GM12878 (cell line): Measurements from ENCODE around the gene CAB39. TPM values are rescaled to one million over a fixed set of nuclear protein-coding genes. Genes with fewer than 3 reads are reported as not detected.
A peak's percentile ranks its signal among the peaks of the same experiment; 100 is the strongest.

Experiments
- ATAC-seq: fragments of 200-7000 bp; cut with Tn5 transposase; 3 replicates; pipeline ENCODE4 v1.9.1; 2020; ENCODE audit warnings: mild to moderate bottlenecking, moderate library complexity
- BruUV-seq: library from RNA; stranded (reverse); fragments of 400-500 nt; replicated peaks from 2 replicates; lab custom pipeline; 2021; lab: Mats Ljungman, UMichigan
- CTCF ChIA-PET: fragments of 300-600 bp; sonication (Branson Sonifier 250); formaldehyde crosslinking; extraction: SDS; loops from one replicate; lab custom pipeline; 2021; ENCODE audit warnings: inconsistent platforms; lab: Yijun Ruan, JAX
- POLR2A ChIA-PET: fragments of 350-600 bp; formaldehyde crosslinking; extraction: SDS; loops from one replicate; lab custom pipeline; 2021; ENCODE audit warnings: inconsistent platforms; lab: Charles Lee
- RAD21 ChIA-PET: fragments of 300-600 bp; sonication (Branson Sonifier 250); formaldehyde crosslinking; loops from one replicate; lab custom pipeline; 2023; ENCODE audit warnings: antibody characterized with exemption; ENCODE audit not compliant: unreplicated experiment; lab: Charles Lee
- SMC1A ChIA-PET: fragments of 300-600 bp; sonication (Branson Sonifier 250); formaldehyde crosslinking; loops from one replicate; lab custom pipeline; 2023; ENCODE audit not compliant: unreplicated experiment, uncharacterized antibody; lab: Charles Lee
- DNase-seq: peaks from one replicate; pipeline ENCODE4 v3.0.0-alpha.2; 2011; ENCODE audit warnings: low read depth, low spot score
- FAIRE-seq: peaks from 3 replicates; lab custom pipeline; 2011; peaks lifted over from hg19 to GRCh38; lab: Jason Lieb, UNC
- H2AFZ ChIP-seq: 2 replicates; pipeline ENCODE4 v1.6.0; 2011; ENCODE audit warnings: low read depth, low read length, control low read depth; ENCODE audit not compliant: control insufficient read depth
- H3K27ac ChIP-seq: 2 replicates; pipeline ENCODE4 v1.5.1; 2011; ENCODE audit warnings: control low read depth; ENCODE audit not compliant: control insufficient read depth, insufficient read depth
- H3K27me3 ChIP-seq, 2 experiments: replicated peaks in 1 of 2; 2 replicates each; pipeline versions ENCODE4 v1.6.0 to v1.6.1; 2011; ENCODE audit warnings: low read length in 1 of 2; ENCODE audit not compliant: control insufficient read depth in 2 of 2, insufficient read depth in 2 of 2
- H3K36me3 ChIP-seq, 2 experiments: 2 replicates each; pipeline ENCODE4 v1.5.1; 2011; ENCODE audit warnings: low read length in 1 of 2; ENCODE audit not compliant: control insufficient read depth in 2 of 2, insufficient read depth in 2 of 2
- H3K4me1 ChIP-seq: 2 replicates; pipeline ENCODE4 v1.6.1; 2011; ENCODE audit warnings: mild to moderate bottlenecking, low read length, moderate library complexity, mixed read lengths; ENCODE audit not compliant: control insufficient read depth, insufficient read depth
- H3K4me2 ChIP-seq: 2 replicates; pipeline ENCODE4 v1.6.0; 2011; ENCODE audit warnings: control low read depth; ENCODE audit not compliant: control insufficient read depth, insufficient read depth
- H3K4me3 ChIP-seq: fragments of 200-600 bp; sonication (generic); 2 replicates; pipeline ENCODE4 v1.5.1; 2016
- H3K79me2 ChIP-seq: 2 replicates; pipeline ENCODE4 v1.6.0; 2011; ENCODE audit warnings: low read length; ENCODE audit not compliant: control insufficient read depth, insufficient read depth
- H3K9ac ChIP-seq: 2 replicates; pipeline ENCODE4 v1.8.0; 2011; ENCODE audit warnings: low read length, control low read depth, mixed read lengths; ENCODE audit not compliant: control insufficient read depth, insufficient read depth
- H3K9me3 ChIP-seq: replicated peaks from 3 replicates; pipeline ENCODE4 v1.5.1; 2011; ENCODE audit warnings: mild to moderate bottlenecking, low read length; ENCODE audit not compliant: control insufficient read depth, insufficient read depth
- H4K20me1 ChIP-seq: 2 replicates; pipeline ENCODE4 v1.6.0; 2011; ENCODE audit not compliant: control insufficient read depth, insufficient read depth
- GATAD2B ChIP-seq: fragments of 450-650 bp; conservative IDR thresholded peaks from 2 replicates; pipeline ENCODE4 v1.6.1; 2017; ENCODE audit warnings: low read depth, mild to moderate bottlenecking, moderate library complexity
- SPI1 ChIP-seq: IDR thresholded peaks from 2 replicates; pipeline ENCODE4 v1.6.1; 2011; ENCODE audit warnings: low read depth, mild to moderate bottlenecking, low read length, moderate library complexity, borderline replicate concordance; ENCODE audit not compliant: insufficient read depth
- WGBS: methylation state at CpG from one replicate; pipeline ENCODE4 v1.1.6; 2016; ENCODE audit warnings: low lambda C conversion rate; ENCODE audit not compliant: insufficient replicate concordance, insufficient coverage; ENCODE audit errors: missing lambda C conversion rate; 5-methylcytosine and 5-hydroxymethylcytosine counted together
- in situ Hi-C: fragments of 300-500 bp; cut with MboI; formaldehyde crosslinking; loops from 9 replicates; pipeline ENCODE4 v1.14.3; 2018; ENCODE audit warnings: mixed read lengths
- intact Hi-C: fragments of 100-400 bp; cut with micrococcal nuclease; formaldehyde crosslinking; loops from one replicate; pipeline ENCODE4 v1.14.2; 2022; ENCODE audit not compliant: unreplicated experiment
- polyA plus RNA-seq, 11 experiments: library from polyadenylated mRNA; depleted of rRNA in 4 of 11; unstranded in 6 of 11; stranded (reverse) in 5 of 11; fragments of >200 nt; fragmentation: Nextera tagmentation in 4 of 11; fragmentation: Illumina TruSeq in 1 of 11; extraction: Ambion mirVana in 4 of 11; extraction: Trizol in 1 of 11; gene quantifications; 1 replicate in 1 of 11; 2 replicates in 10 of 11; pipeline versions ENCODE4 v1.2.1 to v1.2.3, GENCODE V29; 2011 to 2016; ENCODE audit warnings: inconsistent platforms in 2 of 11, missing spikeins in 2 of 11, low read depth in 1 of 11
- total RNA-seq, 4 experiments: library from RNA; depleted of rRNA in 3 of 4; stranded (reverse); fragments of >200 nt in 3 of 4; fragmentation: Illumina TruSeq in 1 of 4; extraction: Trizol in 1 of 4; gene quantifications; 2 replicates each; pipeline versions ENCODE4 v1.2.1 to v1.2.3, GENCODE V29; 2013 to 2021
- TF ChIP-seq, protein P1 (sequence below): fragments of 150-350 bp; IDR thresholded peaks from 2 replicates; pipeline ENCODE4 v1.6.1; 2016; ENCODE audit warnings: low read depth, low read length

The CAB39 gene
- total and polyA plus RNA-seq, 10 of the 15 experiments (the other 5 are each of a cell fraction or from before 2014, with no cell fraction given): 13.3 to 129 (median 62.9) TPM

GRCh38 chr2:230711224-230711623 lies 1.4 kb upstream of the CAB39 start:
- 0 out of 4 replicates have a peak, but pooled peaks cover 0 to 6% of the 10 kb centered on the region in 2 experiments for H3K36me3 ChIP-seq
- BruUV-seq: no TSS peak
- H3K79me2 ChIP-seq: peaks cover 41% of the 10 kb centered on the region
- DNase-seq (no peak), FAIRE-seq (no peak), ATAC-seq (no peak)
- H3K4me1 ChIP-seq: peaks cover 6% of the 10 kb centered on the region
- H3K4me2 ChIP-seq: no peak overlapping the region
- peaks cover 3% of the 10 kb centered on the region; the same call in 1 of the 2 replicates for H4K20me1 ChIP-seq
- peak overlapping the region; percentile 28 for H2AFZ ChIP-seq
- ChIA-PET RAD21 (interaction anchor here (1.2 to 5.6 kb wide), 4 partner anchors 15 to 53 kb away, joined by 3 to 86 read pairs (median 29); no protein-coding TSS in a partner anchor), POLR2A (interaction anchor here (0.7 to 4.6 kb wide), 3 partner anchors 15 to 59 kb away, joined by 3 to 54 read pairs (median 5); no protein-coding TSS in a partner anchor), SMC1A (interaction anchor here (0.9 to 2.5 kb wide), 5 partner anchors 9 to 50 kb away, joined by 3 to 20 read pairs (median 5); no protein-coding TSS in a partner anchor), CTCF (interaction anchor here (1.1 to 1.6 kb wide), 5 partner anchors 10 to 87 kb away, joined by 3 to 10 read pairs (median 4); no protein-coding TSS in a partner anchor)
- in situ Hi-C loops: no loop called here
- WGBS: 90% methylated on average over 11 of the region's 11 CpGs
- H3K4me3 ChIP-seq: no peak overlapping the region
- intact Hi-C loops: loop anchor here (10.0 kb wide), 2 partner anchors 296 to 486 kb away; partner anchors contain the start of genes SP100 and SP140
- H3K27ac ChIP-seq: no peak overlapping the region
- H3K9ac ChIP-seq: no peak overlapping the region
- no peaks in the 10 kb centered on the region for H3K9me3 ChIP-seq
- peak; percentile 78 for TF ChIP-seq SPI1
- TF ChIP-seq, protein P1, sequence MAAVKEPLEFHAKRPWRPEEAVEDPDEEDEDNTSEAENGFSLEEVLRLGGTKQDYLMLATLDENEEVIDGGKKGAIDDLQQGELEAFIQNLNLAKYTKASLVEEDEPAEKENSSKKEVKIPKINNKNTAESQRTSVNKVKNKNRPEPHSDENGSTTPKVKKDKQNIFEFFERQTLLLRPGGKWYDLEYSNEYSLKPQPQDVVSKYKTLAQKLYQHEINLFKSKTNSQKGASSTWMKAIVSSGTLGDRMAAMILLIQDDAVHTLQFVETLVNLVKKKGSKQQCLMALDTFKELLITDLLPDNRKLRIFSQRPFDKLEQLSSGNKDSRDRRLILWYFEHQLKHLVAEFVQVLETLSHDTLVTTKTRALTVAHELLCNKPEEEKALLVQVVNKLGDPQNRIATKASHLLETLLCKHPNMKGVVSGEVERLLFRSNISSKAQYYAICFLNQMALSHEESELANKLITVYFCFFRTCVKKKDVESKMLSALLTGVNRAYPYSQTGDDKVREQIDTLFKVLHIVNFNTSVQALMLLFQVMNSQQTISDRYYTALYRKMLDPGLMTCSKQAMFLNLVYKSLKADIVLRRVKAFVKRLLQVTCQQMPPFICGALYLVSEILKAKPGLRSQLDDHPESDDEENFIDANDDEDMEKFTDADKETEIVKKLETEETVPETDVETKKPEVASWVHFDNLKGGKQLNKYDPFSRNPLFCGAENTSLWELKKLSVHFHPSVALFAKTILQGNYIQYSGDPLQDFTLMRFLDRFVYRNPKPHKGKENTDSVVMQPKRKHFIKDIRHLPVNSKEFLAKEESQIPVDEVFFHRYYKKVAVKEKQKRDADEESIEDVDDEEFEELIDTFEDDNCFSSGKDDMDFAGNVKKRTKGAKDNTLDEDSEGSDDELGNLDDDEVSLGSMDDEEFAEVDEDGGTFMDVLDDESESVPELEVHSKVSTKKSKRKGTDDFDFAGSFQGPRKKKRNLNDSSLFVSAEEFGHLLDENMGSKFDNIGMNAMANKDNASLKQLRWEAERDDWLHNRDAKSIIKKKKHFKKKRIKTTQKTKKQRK: no peak
- 0 out of 2 replicates have a peak, but pooled peaks have one; percentile 33 for TF ChIP-seq GATAD2B
- H3K27me3 ChIP-seq: no peaks in the 10 kb centered on the region
